ENCODE data around the gene KRR1. TPM values are rescaled to one million over a fixed set of nuclear protein-coding genes. Genes with fewer than 3 reads are reported as not detected.
A peak's percentile ranks its signal among the peaks of the same experiment; 100 is the strongest.

KRR1 gene
- total and polyA plus RNA-seq, 2 of the 13 experiments (the other 11 are each of a cell fraction or from before 2014, with no cell fraction given) = 19.3 to 103 TPM

DNA sequence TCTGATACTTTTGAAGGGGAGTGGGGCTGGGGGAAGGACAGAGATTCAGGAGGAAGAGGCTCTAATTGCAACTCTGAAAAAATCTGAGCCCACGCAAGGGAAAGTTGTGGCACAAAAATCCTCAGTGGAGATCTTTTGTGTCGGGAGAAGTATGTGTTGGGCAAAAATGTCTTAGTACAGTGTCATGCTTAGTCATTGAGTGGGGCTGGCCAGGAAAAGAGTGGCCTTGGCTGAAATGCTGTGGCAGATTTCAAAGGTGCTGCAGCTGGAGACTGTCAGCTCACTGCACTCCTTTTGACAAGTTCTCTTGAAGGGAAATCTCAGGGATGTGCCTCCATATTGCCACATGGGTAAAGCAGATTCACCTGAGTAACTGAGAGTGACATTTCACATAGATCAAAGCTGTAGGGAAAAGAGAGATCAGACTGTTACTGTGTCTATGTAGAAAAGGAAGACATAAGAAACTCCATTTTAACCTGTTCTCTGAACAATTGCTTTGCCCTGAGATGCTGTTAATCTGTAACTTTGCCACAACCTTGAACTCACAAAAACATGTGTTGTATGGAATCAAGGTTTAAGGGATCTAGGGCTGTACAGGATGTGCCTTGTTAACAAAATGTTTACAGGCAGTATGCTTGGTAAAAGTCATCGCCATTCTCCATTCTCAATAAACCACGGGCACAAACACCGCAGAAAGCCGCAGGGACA, 66.8 kb downstream of the KRR1 start (continued):
- TF ChIP-seq SETDB1 (CRISPR knock-in tag; IDR thresholded peaks at IDR 0.05; ENCODE audit: borderline replicate concordance) (no peak), NCOA2 (CRISPR knock-in tag; IDR thresholded peaks at IDR 0.05) (peak; percentile 48), SALL1 (CRISPR knock-in tag; IDR thresholded peaks at IDR 0.05) (peak; percentile 10; the same call in 1 of the 2 replicates), ISL2 (CRISPR knock-in tag; IDR thresholded peaks at IDR 0.05) (0 out of 2 replicates have a peak, but pooled peaks have one; percentile 12), SRSF4 (IDR thresholded peaks at IDR 0.05; ENCODE audit: low read depth, low read length, poor library complexity, severe bottlenecking) (no peak), FOXA3 (CRISPR knock-in tag; IDR thresholded peaks at IDR 0.05) (peak; percentile 43), FOXJ3 (CRISPR knock-in tag; IDR thresholded peaks at IDR 0.05; ENCODE audit: borderline replicate concordance) (peak; percentile 52; the same call in 1 of the 2 replicates)
- TF ChIP-seq, protein P1, sequence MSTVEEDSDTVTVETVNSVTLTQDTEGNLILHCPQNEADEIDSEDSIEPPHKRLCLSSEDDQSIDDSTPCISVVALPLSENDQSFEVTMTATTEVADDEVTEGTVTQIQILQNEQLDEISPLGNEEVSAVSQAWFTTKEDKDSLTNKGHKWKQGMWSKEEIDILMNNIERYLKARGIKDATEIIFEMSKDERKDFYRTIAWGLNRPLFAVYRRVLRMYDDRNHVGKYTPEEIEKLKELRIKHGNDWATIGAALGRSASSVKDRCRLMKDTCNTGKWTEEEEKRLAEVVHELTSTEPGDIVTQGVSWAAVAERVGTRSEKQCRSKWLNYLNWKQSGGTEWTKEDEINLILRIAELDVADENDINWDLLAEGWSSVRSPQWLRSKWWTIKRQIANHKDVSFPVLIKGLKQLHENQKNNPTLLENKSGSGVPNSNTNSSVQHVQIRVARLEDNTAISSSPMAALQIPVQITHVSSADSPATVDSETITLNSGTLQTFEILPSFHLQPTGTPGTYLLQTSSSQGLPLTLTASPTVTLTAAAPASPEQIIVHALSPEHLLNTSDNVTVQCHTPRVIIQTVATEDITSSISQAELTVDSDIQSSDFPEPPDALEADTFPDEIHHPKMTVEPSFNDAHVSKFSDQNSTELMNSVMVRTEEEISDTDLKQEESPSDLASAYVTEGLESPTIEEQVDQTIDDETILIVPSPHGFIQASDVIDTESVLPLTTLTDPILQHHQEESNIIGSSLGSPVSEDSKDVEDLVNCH (CRISPR knock-in tag; IDR thresholded peaks at IDR 0.05) = no peak
- TF ChIP-seq, protein P2, sequence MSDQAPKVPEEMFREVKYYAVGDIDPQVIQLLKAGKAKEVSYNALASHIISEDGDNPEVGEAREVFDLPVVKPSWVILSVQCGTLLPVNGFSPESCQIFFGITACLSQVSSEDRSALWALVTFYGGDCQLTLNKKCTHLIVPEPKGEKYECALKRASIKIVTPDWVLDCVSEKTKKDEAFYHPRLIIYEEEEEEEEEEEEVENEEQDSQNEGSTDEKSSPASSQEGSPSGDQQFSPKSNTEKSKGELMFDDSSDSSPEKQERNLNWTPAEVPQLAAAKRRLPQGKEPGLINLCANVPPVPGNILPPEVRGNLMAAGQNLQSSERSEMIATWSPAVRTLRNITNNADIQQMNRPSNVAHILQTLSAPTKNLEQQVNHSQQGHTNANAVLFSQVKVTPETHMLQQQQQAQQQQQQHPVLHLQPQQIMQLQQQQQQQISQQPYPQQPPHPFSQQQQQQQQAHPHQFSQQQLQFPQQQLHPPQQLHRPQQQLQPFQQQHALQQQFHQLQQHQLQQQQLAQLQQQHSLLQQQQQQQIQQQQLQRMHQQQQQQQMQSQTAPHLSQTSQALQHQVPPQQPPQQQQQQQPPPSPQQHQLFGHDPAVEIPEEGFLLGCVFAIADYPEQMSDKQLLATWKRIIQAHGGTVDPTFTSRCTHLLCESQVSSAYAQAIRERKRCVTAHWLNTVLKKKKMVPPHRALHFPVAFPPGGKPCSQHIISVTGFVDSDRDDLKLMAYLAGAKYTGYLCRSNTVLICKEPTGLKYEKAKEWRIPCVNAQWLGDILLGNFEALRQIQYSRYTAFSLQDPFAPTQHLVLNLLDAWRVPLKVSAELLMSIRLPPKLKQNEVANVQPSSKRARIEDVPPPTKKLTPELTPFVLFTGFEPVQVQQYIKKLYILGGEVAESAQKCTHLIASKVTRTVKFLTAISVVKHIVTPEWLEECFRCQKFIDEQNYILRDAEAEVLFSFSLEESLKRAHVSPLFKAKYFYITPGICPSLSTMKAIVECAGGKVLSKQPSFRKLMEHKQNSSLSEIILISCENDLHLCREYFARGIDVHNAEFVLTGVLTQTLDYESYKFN (CRISPR knock-in tag; conservative IDR thresholded peaks at IDR 0.05) = peak; percentile 75
